ENCODE measurements around the gene CAST.
A peak's percentile ranks its signal among the peaks of the same experiment; 100 is the strongest.

CAST gene

DNA sequence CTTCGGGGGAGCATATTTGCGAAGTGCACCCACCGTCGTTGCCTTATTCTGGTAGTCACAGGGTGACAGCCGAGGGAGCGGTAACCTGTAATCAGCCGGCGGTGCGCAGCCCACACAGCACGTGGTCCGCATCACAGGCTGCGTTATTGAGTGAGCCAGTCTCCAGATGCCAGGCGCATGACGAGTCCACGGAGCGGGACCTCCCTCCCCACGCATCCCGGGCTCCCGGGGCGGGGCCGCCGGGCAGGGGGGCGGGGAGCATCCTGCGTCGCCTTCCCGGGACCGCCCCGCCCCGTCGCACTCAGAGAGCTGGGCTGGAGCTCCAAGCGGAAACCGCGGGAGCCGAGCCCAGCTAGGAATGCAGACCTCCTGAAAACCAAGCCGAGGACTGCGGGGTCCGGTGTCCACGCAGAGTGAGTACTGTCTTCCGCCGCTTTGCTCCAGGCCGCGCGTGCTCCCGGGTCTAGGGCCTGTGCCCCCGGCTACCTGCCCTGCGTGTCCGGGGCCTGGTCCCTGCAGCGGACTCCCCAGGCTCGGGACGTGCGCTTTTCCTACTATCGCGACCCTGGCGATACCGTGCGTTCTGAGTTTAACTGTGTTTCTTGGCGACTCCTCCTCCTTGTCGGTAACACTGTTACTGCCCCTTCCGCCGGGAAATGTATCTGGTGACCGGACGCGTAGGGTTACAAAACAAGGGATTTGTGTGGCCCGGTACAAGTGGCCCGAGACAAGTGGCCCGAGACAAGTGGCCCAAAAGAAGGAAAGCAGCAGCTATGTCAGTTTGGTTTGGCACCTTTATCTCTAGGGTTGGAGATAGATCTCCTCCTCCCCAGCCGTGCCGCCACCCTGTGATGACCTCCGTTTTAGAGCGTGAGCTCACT, 40.6 kb downstream of the CAST start:
- TF ChIP-seq CTCF (IDR thresholded peaks at IDR 0.05; ENCODE audit: low read depth, low read length): no peak

GRCh38 chr5:96703384-96703920, 41.3 kb downstream of the CAST start:
- peak overlapping the region; percentile 67 for H3K4me3 ChIP-seq (ENCODE audit: low read depth, low read length)
- no peak for TF ChIP-seq CTCF (IDR thresholded peaks at IDR 0.05; ENCODE audit: low read depth, low read length)

More for the DNA sequence above, 40.6 kb downstream of the CAST start:
- H3K4me3 ChIP-seq (ENCODE audit: low read depth, low read length): peak overlapping the region; percentile 67

DNA sequence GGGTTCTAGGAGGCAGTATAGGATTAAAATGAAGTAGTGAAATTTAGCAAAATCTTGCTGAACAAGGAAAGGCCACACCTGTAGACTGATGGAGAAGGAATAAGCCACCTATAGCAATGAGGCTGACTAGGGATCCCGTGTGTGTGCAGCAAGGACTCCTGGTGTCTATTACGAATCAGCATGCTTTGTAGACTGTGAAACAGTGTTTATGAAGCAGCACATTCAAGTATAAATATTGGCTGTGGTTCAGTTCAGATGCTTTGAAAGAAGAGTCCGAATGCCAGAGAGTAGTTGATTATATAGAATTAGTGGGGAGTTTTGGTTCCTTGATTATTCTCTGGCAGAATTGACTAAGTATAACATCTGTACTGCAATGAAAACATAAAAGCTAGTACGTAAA, 41.8 kb downstream of the CAST start:
- H3K4me3 ChIP-seq (ENCODE audit: low read depth, low read length): peak overlapping the region; percentile 67
- no peak for TF ChIP-seq CTCF (IDR thresholded peaks at IDR 0.05; ENCODE audit: low read depth, low read length)

DNA sequence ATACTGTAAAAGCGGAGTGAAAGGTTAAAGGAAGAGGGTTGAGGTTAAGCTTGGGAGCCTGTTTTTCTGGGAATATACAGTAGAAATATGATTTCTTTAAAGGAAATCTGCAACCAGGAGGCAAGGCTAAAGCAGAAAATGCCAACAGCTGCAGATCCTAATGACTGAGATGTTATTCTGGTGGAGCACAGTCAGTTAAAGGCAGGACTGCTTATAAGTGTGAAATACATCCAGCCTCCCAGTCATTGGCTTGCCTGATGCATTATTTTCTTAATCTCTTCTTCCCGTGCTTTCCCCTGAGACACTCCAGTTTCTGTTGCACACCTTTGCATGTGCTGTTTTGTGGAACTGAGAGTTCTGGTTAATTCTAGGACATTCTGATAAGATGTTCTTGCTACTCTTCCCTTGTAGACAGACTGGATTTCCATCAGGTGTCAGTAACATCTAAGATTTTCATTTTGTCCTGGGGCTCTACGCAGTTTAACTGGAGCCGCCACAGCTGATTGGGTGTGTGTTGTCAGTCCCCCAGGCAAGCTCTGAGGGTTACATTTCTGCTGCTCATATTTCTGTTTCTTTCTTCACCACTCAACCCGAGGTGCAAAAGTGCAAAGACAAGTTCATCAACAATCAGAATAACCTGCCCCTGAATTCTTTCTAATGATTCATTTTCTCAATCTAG, 44.4 kb downstream of the CAST start:
- no peak overlapping the region for H3K4me3 ChIP-seq (ENCODE audit: low read depth, low read length)
- TF ChIP-seq CTCF (IDR thresholded peaks at IDR 0.05; ENCODE audit: low read depth, low read length): no peak

- TF ChIP-seq CTCF (IDR thresholded peaks at IDR 0.05; ENCODE audit: low read depth, low read length): no peak
- H3K4me3 ChIP-seq (ENCODE audit: low read depth, low read length): no peak overlapping the region
These were observed 46.4 kb downstream of the CAST start for GRCh38 chr5:96708600-96708999.

- H3K4me3 ChIP-seq (ENCODE audit: low read depth, low read length): no peak overlapping the region
- no peak for TF ChIP-seq CTCF (IDR thresholded peaks at IDR 0.05; ENCODE audit: low read depth, low read length)
These were observed 47.1 kb downstream of the CAST start for GRCh38 chr5:96709152-96709821.
